HG03565 (cell line): Measurements from ENCODE around the gene CMYA5.

Experiments
- ATAC-seq: cut with Tn5 transposase; IDR thresholded peaks from one replicate; pipeline ENCODE4 v1.9.1; 2021; ENCODE audit warnings: mild to moderate bottlenecking, moderate library complexity; ENCODE audit not compliant: unreplicated experiment

Gene CMYA5

GRCh38 chr5:79834098-79834753 is 144.6 kb downstream of the CMYA5 start:
- no peak for ATAC-seq

- no peak for ATAC-seq
Observed at GRCh38 chr5:79834754-79835714, 145.4 kb downstream of the CMYA5 start.

DNA sequence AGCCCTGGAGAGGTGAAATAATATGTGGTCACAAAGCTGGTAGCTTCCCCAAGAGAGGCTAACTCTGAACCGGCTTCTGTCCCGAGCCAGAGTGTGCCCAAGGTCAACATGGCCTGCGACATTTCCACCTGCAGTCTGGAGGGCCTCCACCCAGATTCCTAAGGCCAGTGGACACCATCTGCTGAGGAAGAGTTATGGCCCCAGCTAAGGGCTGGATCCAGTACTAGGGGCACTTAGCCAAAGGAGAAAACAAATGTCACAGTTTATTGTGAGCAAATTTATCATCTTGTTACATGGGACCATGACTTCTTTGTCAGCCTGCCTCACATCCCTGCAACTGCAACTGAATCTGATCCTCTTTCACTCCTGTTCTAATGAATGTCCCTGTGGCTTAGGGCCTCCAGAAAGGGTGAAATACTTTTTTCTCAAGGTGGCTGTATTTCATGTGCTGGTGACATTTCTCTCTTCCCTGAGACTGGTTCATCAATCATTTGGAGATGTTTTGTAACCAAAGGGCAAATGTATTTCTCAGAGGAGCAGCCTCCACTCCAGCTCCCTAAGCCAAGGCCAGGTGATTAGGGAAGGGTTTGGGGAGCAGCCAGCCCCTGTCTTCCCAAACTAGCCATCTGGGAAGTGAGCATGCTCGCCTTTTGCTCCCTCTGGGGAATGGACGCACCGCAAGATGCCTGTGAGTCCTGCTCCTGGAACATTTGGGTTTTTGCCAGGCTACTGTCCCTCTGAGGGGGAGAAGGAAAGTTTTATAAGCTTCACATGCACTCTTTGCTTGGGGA is 148.3 kb downstream of the CMYA5 start:
- ATAC-seq, result no peak

GRCh38 chr5:79840084-79840990 is 150.7 kb downstream of the CMYA5 start:
- ATAC-seq, result no peak

DNA sequence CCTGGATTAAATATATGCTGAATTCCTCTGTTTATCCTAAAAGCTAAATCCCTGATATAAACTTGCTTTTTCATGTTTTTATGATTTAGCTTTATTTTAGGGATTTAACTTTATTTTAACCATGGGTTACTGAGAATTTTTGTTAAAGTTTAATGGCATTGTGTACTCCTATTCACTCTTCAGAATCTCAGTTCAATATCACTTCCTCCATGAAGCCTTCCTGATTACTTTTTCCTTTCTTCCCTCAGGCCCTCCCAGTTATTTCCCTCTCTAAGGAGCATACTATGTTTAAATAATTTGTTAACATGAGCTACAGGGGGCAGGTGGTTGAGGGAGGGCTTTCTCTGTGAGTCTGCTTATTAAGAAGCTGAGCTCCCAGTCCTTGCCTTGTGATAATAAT is 151.5 kb downstream of the CMYA5 start:
- no peak for ATAC-seq

DNA sequence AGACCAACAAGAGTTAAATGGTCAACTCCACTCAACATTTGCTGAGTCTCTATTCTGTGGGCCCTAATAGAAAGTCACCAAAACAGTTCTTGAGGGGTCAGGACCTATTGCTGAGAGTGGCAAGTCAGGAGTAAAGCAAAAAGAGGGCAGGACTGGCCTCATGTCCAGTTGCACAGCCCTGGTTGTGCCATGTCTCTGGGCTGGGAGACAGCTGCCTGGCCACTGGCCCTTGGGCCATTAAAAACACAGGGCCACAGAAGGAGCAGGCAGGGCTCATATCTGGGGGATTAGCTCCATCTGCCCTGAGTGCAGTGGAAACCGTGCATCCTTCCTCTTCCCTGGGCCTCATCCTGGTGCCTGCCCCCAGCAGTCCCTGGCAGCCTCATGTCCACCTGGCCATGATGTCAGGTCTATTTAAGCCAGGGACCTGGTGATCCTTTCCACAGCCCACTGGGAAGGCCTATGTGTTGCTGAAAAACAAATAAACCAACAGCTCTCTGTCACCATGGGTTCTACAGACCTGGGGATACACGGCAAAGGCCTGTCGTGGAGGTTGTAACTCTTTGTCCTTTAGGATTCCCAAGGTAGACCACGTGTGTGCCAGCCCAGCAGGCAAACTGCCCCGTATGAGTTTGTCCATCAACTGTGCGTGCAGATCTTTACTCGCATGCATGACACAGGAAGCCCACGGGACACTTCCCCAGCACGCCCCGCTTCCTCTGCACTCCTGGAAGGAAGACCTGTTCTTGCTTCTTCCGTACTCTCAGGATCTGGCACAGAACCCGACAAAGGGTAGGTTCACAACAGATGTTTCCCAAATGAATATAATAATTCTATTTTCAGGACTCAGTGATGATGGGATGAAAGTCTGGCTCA is 152.6 kb downstream of the CMYA5 start:
- no peak for ATAC-seq

GRCh38 chr5:79842991-79843390 is 153.4 kb downstream of the CMYA5 start:
- ATAC-seq, result no peak

DNA sequence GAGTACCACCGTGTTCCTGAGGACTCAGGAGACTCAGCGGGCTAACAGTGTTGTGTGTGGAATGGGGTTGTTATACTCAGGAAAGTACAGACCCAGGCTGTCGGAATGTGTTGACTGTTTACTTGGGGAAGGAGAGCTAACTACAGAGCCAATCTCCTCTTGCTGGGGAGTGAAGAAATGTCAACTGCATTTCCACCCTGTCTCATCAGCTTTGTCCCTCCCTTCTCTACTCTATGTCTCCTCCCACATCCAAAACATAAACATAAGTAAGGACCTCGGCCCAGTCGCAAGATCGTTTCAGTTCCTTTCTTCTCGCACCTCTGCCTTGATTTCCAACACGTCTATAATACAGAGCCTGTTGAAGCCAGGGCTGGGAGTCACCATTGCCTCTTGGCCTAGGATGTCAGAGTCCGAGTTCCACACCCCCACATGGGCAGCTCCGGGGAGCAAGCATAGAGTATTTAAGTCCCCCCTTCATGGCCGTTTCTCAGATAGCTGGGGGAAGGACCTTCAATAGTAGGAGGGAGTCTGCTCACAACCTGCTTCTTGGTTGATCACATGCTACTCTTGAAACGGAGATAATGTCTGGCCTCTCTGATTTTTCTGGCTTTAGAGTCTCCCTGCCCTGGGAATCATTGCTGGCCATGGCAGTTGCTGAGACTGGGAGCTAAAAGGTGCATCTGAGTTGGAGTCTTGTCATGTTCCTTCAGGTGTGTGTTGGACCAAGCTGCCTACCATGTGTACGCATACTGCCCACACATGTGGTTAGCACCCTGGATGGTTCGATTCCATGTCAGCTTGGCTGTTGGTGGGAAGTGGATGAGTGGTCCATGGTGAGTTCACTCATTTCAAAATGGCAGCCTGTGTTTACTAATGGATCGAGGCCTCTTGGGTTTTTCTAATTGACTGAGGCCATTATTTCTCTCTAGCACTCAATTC is 154.1 kb downstream of the CMYA5 start:
- ATAC-seq, result no peak

GRCh38 chr5:79844571-79844970 is 154.9 kb downstream of the CMYA5 start:
- ATAC-seq, result no peak

DNA sequence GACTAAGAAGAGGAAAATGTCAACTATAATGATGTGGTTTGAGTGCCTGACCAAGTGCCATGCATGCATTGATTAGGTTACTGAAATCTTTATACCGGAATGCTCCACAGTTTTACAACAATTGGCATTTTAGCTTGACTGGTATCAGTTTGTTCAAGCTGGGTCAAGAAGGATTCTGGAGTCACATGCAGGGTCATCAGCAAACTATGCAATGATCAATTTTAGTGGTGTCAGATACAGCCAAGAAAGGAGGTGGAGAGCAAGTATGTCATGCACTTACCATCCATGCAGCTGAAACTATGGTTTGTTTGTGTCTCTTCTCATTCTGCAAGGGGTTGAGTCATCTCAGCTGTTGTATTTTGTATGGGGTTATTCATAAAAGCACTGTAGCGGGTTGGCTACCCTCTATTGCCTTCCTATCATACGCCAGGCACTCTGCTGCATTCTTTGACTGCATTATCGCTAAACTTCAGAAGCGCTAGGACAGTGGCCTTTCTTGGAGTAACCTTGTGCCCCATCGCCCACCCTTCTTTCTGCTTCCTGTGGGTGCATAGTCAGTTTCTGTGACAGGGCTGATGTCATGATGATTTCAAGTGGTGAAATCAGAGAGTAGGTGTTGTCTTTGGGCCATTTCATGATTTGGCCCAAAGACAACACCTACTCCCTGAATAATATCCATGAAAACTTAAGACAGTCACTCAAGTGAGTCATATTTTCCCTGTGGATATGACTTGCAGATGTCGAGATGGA is 156.0 kb downstream of the CMYA5 start:
- no peak for ATAC-seq

DNA sequence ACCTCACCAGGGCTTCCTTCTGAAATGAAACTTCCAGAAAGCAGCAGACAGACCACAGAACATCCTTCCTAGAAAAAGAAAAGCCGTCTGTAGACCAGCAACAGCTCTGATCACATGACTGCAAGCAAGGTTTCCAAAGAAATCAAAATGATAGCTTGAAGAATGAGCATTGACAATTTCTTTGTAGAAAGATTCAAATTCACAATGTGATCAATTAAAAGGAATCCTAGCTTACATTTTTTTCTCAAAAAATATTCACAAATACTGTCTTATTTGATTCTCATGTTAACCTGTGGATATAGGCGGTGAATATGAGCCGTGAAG is 156.5 kb downstream of the CMYA5 start:
- no peak for ATAC-seq

- ATAC-seq, result no peak
Observed at GRCh38 chr5:79847561-79847960, 157.9 kb downstream of the CMYA5 start.

- ATAC-seq, result no peak
Observed at GRCh38 chr5:79849061-79849460, 159.4 kb downstream of the CMYA5 start.
